Fibroblast of lung (primary cell): ENCODE measurements around the gene FAM174B.

ENCODE experiments used
- EZH2 ChIP-seq: IDR thresholded peaks from 2 replicates; pipeline ENCODE4 v1.5.1; 2012; ENCODE audit warnings: low read length, control low read depth, mild to moderate bottlenecking; ENCODE audit errors: missing control alignments
- TF ChIP-seq, protein P1 (sequence below), 2 donors: IDR thresholded peaks in 1 of 2; conservative IDR thresholded peaks in 1 of 2; 1 replicate in 1 of 2; 2 replicates in 1 of 2; pipeline ENCODE4 v1.5.1; 2011 to 2012; ENCODE audit warnings: low read length in 2 of 2, control low read depth in 1 of 2, inconsistent platforms in 1 of 2, low read depth in 1 of 2, mild to moderate bottlenecking in 1 of 2

DNA sequence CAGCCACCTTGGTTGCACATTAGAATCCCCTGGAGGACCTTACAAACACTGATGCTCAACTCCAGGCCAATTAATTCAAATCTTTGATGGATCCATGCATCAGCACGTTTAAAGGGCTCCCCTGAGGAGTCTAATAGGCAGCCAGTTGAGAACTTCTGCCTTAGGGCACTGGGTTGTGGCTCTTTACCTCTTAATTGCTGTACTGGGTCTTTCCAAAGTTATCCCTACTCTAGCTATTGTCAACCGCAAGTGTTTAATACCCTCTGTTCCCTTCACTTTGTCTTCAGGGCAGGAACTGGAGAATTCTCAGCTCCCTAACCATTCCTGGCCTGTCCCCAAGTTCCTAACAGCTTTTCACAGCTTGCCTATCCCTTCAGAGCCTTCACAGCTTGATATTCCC lies 15.0 kb upstream of the FAM174B start:
- TF ChIP-seq, protein P1, sequence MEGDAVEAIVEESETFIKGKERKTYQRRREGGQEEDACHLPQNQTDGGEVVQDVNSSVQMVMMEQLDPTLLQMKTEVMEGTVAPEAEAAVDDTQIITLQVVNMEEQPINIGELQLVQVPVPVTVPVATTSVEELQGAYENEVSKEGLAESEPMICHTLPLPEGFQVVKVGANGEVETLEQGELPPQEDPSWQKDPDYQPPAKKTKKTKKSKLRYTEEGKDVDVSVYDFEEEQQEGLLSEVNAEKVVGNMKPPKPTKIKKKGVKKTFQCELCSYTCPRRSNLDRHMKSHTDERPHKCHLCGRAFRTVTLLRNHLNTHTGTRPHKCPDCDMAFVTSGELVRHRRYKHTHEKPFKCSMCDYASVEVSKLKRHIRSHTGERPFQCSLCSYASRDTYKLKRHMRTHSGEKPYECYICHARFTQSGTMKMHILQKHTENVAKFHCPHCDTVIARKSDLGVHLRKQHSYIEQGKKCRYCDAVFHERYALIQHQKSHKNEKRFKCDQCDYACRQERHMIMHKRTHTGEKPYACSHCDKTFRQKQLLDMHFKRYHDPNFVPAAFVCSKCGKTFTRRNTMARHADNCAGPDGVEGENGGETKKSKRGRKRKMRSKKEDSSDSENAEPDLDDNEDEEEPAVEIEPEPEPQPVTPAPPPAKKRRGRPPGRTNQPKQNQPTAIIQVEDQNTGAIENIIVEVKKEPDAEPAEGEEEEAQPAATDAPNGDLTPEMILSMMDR (conservative IDR thresholded peaks at IDR 0.05 in 1 of 2, IDR thresholded peaks at IDR 0.05 in 1 of 2; ENCODE audit: low read depth in 1 of 2, low read length in 2 of 2) = no peak
- no peak for TF ChIP-seq EZH2
